ENCODE results near the gene TMEM203. TPM values are rescaled to one million over a fixed set of nuclear protein-coding genes. Genes with fewer than 3 reads are reported as not detected.

Gene TMEM203
- total RNA-seq, 1 donor from 2014 or later, result 41.2 TPM

GRCh38 chr9:137162505-137163364, 42.7 kb downstream of the TMEM203 start:
- no peak for DNase-seq (ENCODE audit: extremely low spot score, unreplicated experiment)
- H3K36me3 Mint-ChIP-seq (ENCODE audit: unreplicated experiment), result no peaks in the 10 kb centered on the region
- no peaks in the 10 kb centered on the region for H3K9me3 Mint-ChIP-seq (ENCODE audit: unreplicated experiment)
- peaks cover 26% of the 10 kb centered on the region for H3K27me3 Mint-ChIP-seq (ENCODE audit: unreplicated experiment)
- TF ChIP-seq CTCF (IDR thresholded peaks at IDR 0.05), result no peak
- no peak overlapping the region for H3K4me3 Mint-ChIP-seq (ENCODE audit: unreplicated experiment)
- peaks cover 3% of the 10 kb centered on the region for H3K4me1 Mint-ChIP-seq (ENCODE audit: unreplicated experiment)
- no peak overlapping the region for H3K27ac Mint-ChIP-seq (ENCODE audit: unreplicated experiment)

- no peak overlapping the region for H3K4me3 Mint-ChIP-seq (ENCODE audit: unreplicated experiment)
- no peak for DNase-seq (ENCODE audit: extremely low spot score, unreplicated experiment)
Observed at GRCh38 chr9:137161558-137162486, 43.6 kb downstream of the TMEM203 start.

GRCh38 chr9:137160716-137161557, 44.5 kb downstream of the TMEM203 start:
- Mint-ChIP-seq H3K36me3 (ENCODE audit: unreplicated experiment) (no peaks in the 10 kb centered on the region), H3K27ac (ENCODE audit: unreplicated experiment) (no peak overlapping the region), H3K27me3 (ENCODE audit: unreplicated experiment) (peaks cover 21% of the 10 kb centered on the region)

More at GRCh38 chr9:137161558-137162486, 43.6 kb downstream of the TMEM203 start:
- peaks cover 3% of the 10 kb centered on the region for H3K4me1 Mint-ChIP-seq (ENCODE audit: unreplicated experiment)
- no peak overlapping the region for H3K27ac Mint-ChIP-seq (ENCODE audit: unreplicated experiment)
- TF ChIP-seq CTCF (IDR thresholded peaks at IDR 0.05), result no peak
- H3K27me3 Mint-ChIP-seq (ENCODE audit: unreplicated experiment), result peaks cover 26% of the 10 kb centered on the region
- no peaks in the 10 kb centered on the region for H3K9me3 Mint-ChIP-seq (ENCODE audit: unreplicated experiment)
- H3K36me3 Mint-ChIP-seq (ENCODE audit: unreplicated experiment), result no peaks in the 10 kb centered on the region

GRCh38 chr9:137160054-137160425, 45.4 kb downstream of the TMEM203 start:
- H3K4me3 Mint-ChIP-seq (ENCODE audit: unreplicated experiment), result no peak overlapping the region
- DNase-seq (ENCODE audit: extremely low spot score, unreplicated experiment), result no peak
- H3K27ac Mint-ChIP-seq (ENCODE audit: unreplicated experiment), result no peak overlapping the region
- H3K4me1 Mint-ChIP-seq (ENCODE audit: unreplicated experiment), result no peaks in the 10 kb centered on the region
- no peak for TF ChIP-seq CTCF (IDR thresholded peaks at IDR 0.05)
- no peaks in the 10 kb centered on the region for H3K9me3 Mint-ChIP-seq (ENCODE audit: unreplicated experiment)
- peaks cover 18% of the 10 kb centered on the region for H3K27me3 Mint-ChIP-seq (ENCODE audit: unreplicated experiment)
- H3K36me3 Mint-ChIP-seq (ENCODE audit: unreplicated experiment), result no peaks in the 10 kb centered on the region

More at GRCh38 chr9:137160716-137161557, 44.5 kb downstream of the TMEM203 start:
- no peak for DNase-seq (ENCODE audit: extremely low spot score, unreplicated experiment)
- Mint-ChIP-seq H3K4me1 (ENCODE audit: unreplicated experiment) (no peaks in the 10 kb centered on the region), H3K4me3 (ENCODE audit: unreplicated experiment) (no peak overlapping the region), H3K9me3 (ENCODE audit: unreplicated experiment) (no peaks in the 10 kb centered on the region)
- TF ChIP-seq CTCF (IDR thresholded peaks at IDR 0.05), result no peak

Measured in osteocyte (in vitro differentiated cells).